ENCODE measurements around the gene RHAG. TPM values are rescaled to one million over a fixed set of nuclear protein-coding genes. Genes with fewer than 3 reads are reported as not detected.

RHAG gene
- total RNA-seq, 1 experiment from 2014 or later: not detected

DNA sequence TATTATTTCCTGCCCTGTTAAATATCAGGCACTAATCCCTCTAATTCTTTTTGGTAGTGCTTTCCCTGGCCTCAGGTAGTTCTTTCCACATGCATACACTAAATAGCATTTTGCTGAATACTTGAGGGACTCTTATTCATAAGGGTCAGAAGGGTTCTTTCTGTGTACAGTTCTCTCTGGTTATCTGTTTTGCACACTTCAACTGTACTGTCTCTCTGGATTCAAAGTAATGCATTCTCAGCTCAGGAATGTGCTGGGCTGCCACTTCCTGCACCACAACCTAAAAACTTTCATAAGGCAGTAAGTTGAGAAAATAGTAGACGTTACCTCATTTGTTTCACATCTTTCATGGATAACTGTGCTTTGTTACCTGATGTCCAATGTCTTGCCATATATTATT, 54.1 kb downstream of the RHAG start:
- no peaks in the 10 kb centered on the region for H3K27me3 ChIP-seq (ENCODE audit: low read length)
- no peaks in the 10 kb centered on the region for H3K36me3 ChIP-seq (ENCODE audit: low read depth, low read length)
- no peaks in the 10 kb centered on the region for H3K4me1 ChIP-seq (ENCODE audit: insufficient read depth, low read length)
- no peak overlapping the region for H3K9ac ChIP-seq (ENCODE audit: low read length)
- no TSS peak for BruUV-seq (replicated peaks)
- intact Hi-C loops (cut with micrococcal nuclease): no loop called here
- TF ChIP-seq, protein P1, sequence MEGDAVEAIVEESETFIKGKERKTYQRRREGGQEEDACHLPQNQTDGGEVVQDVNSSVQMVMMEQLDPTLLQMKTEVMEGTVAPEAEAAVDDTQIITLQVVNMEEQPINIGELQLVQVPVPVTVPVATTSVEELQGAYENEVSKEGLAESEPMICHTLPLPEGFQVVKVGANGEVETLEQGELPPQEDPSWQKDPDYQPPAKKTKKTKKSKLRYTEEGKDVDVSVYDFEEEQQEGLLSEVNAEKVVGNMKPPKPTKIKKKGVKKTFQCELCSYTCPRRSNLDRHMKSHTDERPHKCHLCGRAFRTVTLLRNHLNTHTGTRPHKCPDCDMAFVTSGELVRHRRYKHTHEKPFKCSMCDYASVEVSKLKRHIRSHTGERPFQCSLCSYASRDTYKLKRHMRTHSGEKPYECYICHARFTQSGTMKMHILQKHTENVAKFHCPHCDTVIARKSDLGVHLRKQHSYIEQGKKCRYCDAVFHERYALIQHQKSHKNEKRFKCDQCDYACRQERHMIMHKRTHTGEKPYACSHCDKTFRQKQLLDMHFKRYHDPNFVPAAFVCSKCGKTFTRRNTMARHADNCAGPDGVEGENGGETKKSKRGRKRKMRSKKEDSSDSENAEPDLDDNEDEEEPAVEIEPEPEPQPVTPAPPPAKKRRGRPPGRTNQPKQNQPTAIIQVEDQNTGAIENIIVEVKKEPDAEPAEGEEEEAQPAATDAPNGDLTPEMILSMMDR (conservative IDR thresholded peaks at IDR 0.05; ENCODE audit: low read depth, low read length): no peak
- TF ChIP-seq EZH2phosphoT487 (IDR thresholded peaks at IDR 0.05; ENCODE audit: borderline replicate concordance, low read length): no peak
- ChIA-PET CTCF (no interaction called here), POLR2A (ENCODE audit: unreplicated experiment) (no interaction called here)
- no peaks in the 10 kb centered on the region for H3K9me3 ChIP-seq (ENCODE audit: low read length)
- H2AFZ ChIP-seq (ENCODE audit: low read length): no peak overlapping the region
- DNase-seq: no peak
- H3K4me3 ChIP-seq (ENCODE audit: low read length): no peak overlapping the region
- no peak overlapping the region for H3K27ac ChIP-seq (ENCODE audit: low read length)
- H3K9me2 ChIP-seq (replicated peaks; ENCODE audit: low read length): no peaks in the 10 kb centered on the region
- H4K20me1 ChIP-seq (ENCODE audit: low read length): no peaks in the 10 kb centered on the region
- no peaks in the 10 kb centered on the region for H3F3A ChIP-seq (ENCODE audit: low read length, unreplicated experiment)
- no peak for ATAC-seq
- H3K79me2 ChIP-seq (ENCODE audit: low read length): no peaks in the 10 kb centered on the region
- no peak overlapping the region for H3K4me2 ChIP-seq (ENCODE audit: low read length)

GRCh38 chr6:49579649-49580048, 57.0 kb downstream of the RHAG start:
- Histone ChIP-seq H3K4me1 (ENCODE audit: insufficient read depth, low read length) (no peaks in the 10 kb centered on the region), H3K79me2 (ENCODE audit: low read length) (no peaks in the 10 kb centered on the region), H3K36me3 (ENCODE audit: low read depth, low read length) (no peaks in the 10 kb centered on the region), H3K4me2 (ENCODE audit: low read length) (no peak overlapping the region), H3K27me3 (ENCODE audit: low read length) (no peaks in the 10 kb centered on the region), H3F3A (ENCODE audit: low read length, unreplicated experiment) (no peaks in the 10 kb centered on the region), H3K9me2 (replicated peaks; ENCODE audit: low read length) (no peaks in the 10 kb centered on the region), H3K9ac (ENCODE audit: low read length) (no peak overlapping the region), H4K20me1 (ENCODE audit: low read length) (no peaks in the 10 kb centered on the region), H3K27ac (ENCODE audit: low read length) (no peak overlapping the region), H3K9me3 (ENCODE audit: low read length) (no peaks in the 10 kb centered on the region), H3K4me3 (ENCODE audit: low read length) (no peak overlapping the region), H2AFZ (ENCODE audit: low read length) (no peak overlapping the region)
- DNase-seq (no peak), ATAC-seq (no peak)
- CTCF ChIA-PET: no interaction called here
- BruUV-seq (replicated peaks): no TSS peak
- intact Hi-C loops (cut with micrococcal nuclease): no loop called here
- TF ChIP-seq EZH2phosphoT487 (IDR thresholded peaks at IDR 0.05; ENCODE audit: borderline replicate concordance, low read length) (no peak), EZH2 (IDR thresholded peaks at IDR 0.05; ENCODE audit: low read length, unreplicated experiment) (no peak)
- TF ChIP-seq, protein P1 (conservative IDR thresholded peaks at IDR 0.05; ENCODE audit: low read depth, low read length): no peak
- POLR2A ChIA-PET (ENCODE audit: unreplicated experiment): no interaction called here

DNA sequence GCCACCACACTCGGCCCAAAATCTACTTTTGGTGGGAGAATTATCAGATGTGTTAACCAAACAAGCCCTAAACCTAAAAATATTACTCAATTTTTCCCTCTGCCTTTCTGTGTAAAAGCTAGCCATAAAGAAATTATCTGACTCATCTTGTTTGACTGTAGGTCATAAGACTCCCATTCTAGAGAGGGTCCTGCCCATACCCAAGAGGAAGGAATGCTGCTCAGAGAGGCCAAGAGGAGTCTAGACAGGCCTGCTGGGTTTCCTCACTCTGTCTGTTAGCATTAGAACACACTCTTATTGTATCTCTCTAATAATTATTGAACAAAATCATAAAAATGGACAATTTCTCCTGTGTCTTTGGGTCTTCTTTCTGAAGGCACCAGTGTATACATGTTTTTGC, 60.0 kb downstream of the RHAG start:
- DNase-seq (no peak), ATAC-seq (no peak)
- CTCF ChIA-PET: no interaction called here
- H3K9me2 ChIP-seq (replicated peaks; ENCODE audit: low read length): no peaks in the 10 kb centered on the region
- H3K79me2 ChIP-seq (ENCODE audit: low read length): no peaks in the 10 kb centered on the region
- H4K20me1 ChIP-seq (ENCODE audit: low read length): no peaks in the 10 kb centered on the region
- no peaks in the 10 kb centered on the region for H3K4me1 ChIP-seq (ENCODE audit: insufficient read depth, low read length)
- intact Hi-C loops (cut with micrococcal nuclease): no loop called here
- TF ChIP-seq EZH2 (IDR thresholded peaks at IDR 0.05; ENCODE audit: low read length, unreplicated experiment): no peak
- TF ChIP-seq EZH2phosphoT487 (IDR thresholded peaks at IDR 0.05; ENCODE audit: borderline replicate concordance, low read length): no peak
- TF ChIP-seq, protein P1 (conservative IDR thresholded peaks at IDR 0.05; ENCODE audit: low read depth, low read length): no peak
- no peaks in the 10 kb centered on the region for H3F3A ChIP-seq (ENCODE audit: low read length, unreplicated experiment)
- H3K9me3 ChIP-seq (ENCODE audit: low read length): no peaks in the 10 kb centered on the region
- no peak overlapping the region for H3K4me2 ChIP-seq (ENCODE audit: low read length)
- H3K27me3 ChIP-seq (ENCODE audit: low read length): no peaks in the 10 kb centered on the region
- no peak overlapping the region for H3K27ac ChIP-seq (ENCODE audit: low read length)
- H2AFZ ChIP-seq (ENCODE audit: low read length): no peak overlapping the region
- no peak overlapping the region for H3K4me3 ChIP-seq (ENCODE audit: low read length)
- POLR2A ChIA-PET (ENCODE audit: unreplicated experiment): no interaction called here
- no peaks in the 10 kb centered on the region for H3K36me3 ChIP-seq (ENCODE audit: low read depth, low read length)
- no TSS peak for BruUV-seq (replicated peaks)
- no peak overlapping the region for H3K9ac ChIP-seq (ENCODE audit: low read length)

All from PC-3 (cell line).